H1 (cell line): ENCODE measurements around the gene GPRIN3. TPM values are rescaled to one million over a fixed set of nuclear protein-coding genes. Genes with fewer than 3 reads are reported as not detected.

Experiments
- polyA plus RNA-seq, 7 experiments: library from polyadenylated mRNA; depleted of rRNA in 3 of 7; stranded (reverse) in 5 of 7; unstranded in 2 of 7; fragments of >200 nt in 5 of 7; fragments of 200-250 nt in 2 of 7; gene quantifications; 1 replicate in 5 of 7; 2 replicates in 1 of 7; 4 replicates in 1 of 7; pipeline versions ENCODE4 v1.2.1 to v1.2.3, GENCODE V29; 2011 to 2013; ENCODE audit warnings: missing spikeins in 2 of 7, mixed read lengths in 2 of 7
- total RNA-seq: library from RNA; stranded (reverse); fragmentation: NEBNext Ultra II Directional; extraction: Animal tissue kit (Norgen Biotek cat#: 25700); gene quantifications from 2 replicates; pipeline ENCODE4 v1.2.1, GENCODE V29; 2021

Gene GPRIN3
- total and polyA plus RNA-seq, 2 of the 8 experiments (the other 6 are each of a cell fraction or from before 2014, with no cell fraction given) = 0.17 to 1.4 TPM

Other genes with a start within 250 kb of the GPRIN3 start
- gene TIGD2, start 196.3 kb downstream of the GPRIN3 start, total RNA-seq = 5.7 and 5.9 TPM in 2 replicates
- gene TIGD2, start 196.3 kb downstream of the GPRIN3 start, polyA plus RNA-seq (2011; rRNA removed) = 1.8 and 2.4 TPM in 2 replicates